A549 treated with ZK216348 at 1 μM for 4 hours (cell line): Measurements from ENCODE around the gene GSS. TPM values are rescaled to one million over a fixed set of nuclear protein-coding genes. Genes with fewer than 3 reads are reported as not detected.

Experiments used
- total RNA-seq: library from RNA; stranded (reverse); fragments of 200-300 nt; extraction: Qiagen RNA extraction; gene quantifications from 5 replicates; pipeline ENCODE4 v1.2.3, GENCODE V29; 2022; ENCODE audit warnings: low read depth

GSS gene
- total RNA-seq, result 50.9 to 58.7 TPM (median 55.9 TPM) in 5 replicates

GRCh38 chr20:34955231-34956040 lies at the start of gene GSS, which contains the start of gene MYH7B:
TSS of gene GSS (minus strand) at chr20:34955806. CDS start at chr20:34951852, 3,954 bp downstream.
TSS of gene MYH7B (plus strand) at chr20:34955868. CDS start at chr20:34978006, 22,138 bp downstream.

Other genes starting within 250 kb of the GSS start
- 18.7 to 21.6 TPM (median 19.8 TPM) in 5 replicates for gene NCOA6, start 130.2 kb downstream of the GSS start, total RNA-seq
- 4.8 to 9.1 TPM (median 7.1 TPM) in 5 replicates for gene GGT7, start 83.0 kb downstream of the GSS start, total RNA-seq
- gene ACSS2, start 79.2 kb downstream of the GSS start, total RNA-seq, result 7.9 to 9.7 TPM (median 9.5 TPM) in 5 replicates
- 0.13 to 0.25 TPM (median 0.18 TPM) in 3 of 5 replicates, not detected in the others for gene MYH7B, start 62 bp upstream of the GSS start, total RNA-seq
- gene TRPC4AP, start 137.0 kb upstream of the GSS start, total RNA-seq, result 41.9 to 62.4 TPM (median 61.0 TPM) in 5 replicates
- 43.4 to 53.1 TPM (median 50.7 TPM) in 5 replicates for gene EDEM2, start 191.5 kb upstream of the GSS start, total RNA-seq
- gene PROCR, start 216.3 kb upstream of the GSS start, total RNA-seq, result 105 to 137 TPM (median 133 TPM) in 5 replicates